Choroid plexus epithelial cell (primary cell): ENCODE data around the gene KIF1A.
"Not testable (repeated sequence)": the region's sequence is repeated elsewhere in the genome, so short reads cannot be mapped to it uniquely, and the experiment has no call there.

Experiments
- DNase-seq: peaks from one replicate; pipeline ENCODE4 v3.0.0-alpha.2; 2010; ENCODE audit warnings: low read depth
- H3K4me3 ChIP-seq: 2 replicates; pipeline ENCODE4 v1.5.1; 2011; ENCODE audit warnings: low read depth, mild to moderate bottlenecking, control low read depth, low read length, moderate library complexity
- TF ChIP-seq, protein P1 (sequence below): conservative IDR thresholded peaks from 2 replicates; pipeline ENCODE4 v1.5.1; 2011; ENCODE audit warnings: low read depth, mild to moderate bottlenecking, control low read depth, inconsistent platforms, low read length, moderate library complexity

KIF1A gene

DNA sequence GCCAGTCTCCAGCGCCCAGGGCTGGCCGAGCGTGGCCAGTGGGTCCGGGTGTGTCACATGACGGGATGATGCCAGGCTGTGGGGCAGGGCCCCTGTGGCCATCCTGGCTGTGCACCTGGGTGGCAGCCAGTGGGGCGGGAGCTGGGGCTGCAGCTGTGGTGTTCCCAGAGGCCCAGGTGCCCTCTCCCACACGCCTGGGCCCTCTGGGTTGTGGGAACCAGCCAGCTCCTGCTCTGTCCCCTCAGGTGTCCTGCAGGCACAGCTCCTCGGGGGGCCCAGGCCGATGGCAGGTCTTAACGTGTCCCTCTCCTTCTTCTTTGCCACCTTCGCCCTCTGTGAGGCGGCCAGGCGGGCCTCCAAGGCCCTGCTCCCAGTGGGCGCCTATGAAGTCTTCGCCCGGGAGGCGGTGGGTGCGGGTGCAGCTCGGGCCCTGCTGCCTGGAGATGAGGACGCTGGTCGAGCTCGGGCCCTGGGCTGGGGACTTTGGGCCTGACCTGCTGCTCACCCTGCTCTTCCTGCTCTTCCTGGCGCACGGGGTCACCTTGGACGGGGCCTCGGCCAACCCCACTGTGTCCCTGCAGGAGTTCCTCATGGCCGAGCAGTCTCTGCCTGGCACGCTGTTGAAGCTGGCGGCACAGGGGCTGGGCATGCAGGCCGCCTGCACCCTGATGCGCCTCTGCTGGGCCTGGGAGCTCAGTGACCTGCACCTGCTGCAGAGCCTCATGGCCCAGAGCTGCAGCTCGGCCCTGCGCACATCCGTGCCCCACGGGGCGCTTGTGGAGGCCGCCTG is 128.2 kb downstream of the KIF1A start, which contains the start of gene AQP12A:
AQP12A (plus strand) TSS at position 236 of the 790 bp plus-strand sequence; CDS start at position 284, 48 bp downstream.
- DNase-seq, H3K4me3 ChIP-seq: not testable (repeated sequence)

DNA sequence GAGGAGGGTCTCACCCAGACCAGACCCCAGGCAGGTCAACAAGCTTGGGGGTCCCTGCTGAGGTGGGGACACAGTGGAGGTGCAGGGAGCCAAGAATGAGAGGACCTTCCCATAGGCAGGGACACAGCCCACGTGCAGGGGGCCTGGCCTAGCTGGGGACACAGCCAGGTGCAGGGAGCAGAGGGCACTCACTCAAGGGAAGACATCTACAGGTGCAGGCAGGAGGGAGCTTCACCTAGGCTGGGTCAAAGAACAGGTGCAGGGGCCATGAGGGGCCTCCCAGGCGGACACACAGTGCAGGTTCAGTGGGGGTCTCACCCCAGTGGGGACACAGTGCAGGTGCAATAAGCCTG is 129.0 kb downstream of the KIF1A start:
- not testable (repeated sequence) for DNase-seq, H3K4me3 ChIP-seq

DNA sequence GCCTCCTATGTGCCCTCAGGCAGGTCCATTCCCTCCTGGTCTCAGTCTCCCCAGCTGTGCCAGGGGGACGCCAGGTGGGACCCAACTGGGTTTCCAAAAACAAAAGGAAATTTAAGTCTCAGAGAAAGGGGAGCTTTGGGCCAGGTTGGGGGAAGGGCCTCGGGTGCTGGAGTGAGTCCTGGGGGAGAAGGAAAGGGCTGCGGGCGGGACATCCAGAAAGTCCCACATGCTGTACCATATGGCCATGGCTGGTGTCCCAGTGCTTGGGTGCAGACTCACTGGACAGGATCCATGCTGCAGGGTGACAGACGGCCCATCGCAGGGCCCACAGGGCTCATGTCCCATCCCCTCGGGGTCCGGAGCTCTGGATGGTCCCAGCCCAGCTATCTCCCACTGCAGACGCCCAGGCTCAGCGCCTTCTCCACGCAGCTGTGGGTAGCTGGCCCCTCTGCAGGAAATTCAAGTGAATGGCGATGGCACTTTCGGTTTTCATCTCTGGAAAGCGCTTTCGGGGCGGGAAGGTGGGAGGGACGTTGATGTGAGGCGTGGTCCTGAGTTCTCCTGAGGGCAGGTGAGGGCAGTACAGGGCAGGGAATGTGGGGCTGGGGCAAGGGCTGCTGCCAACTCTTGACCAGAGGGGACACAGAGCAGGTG is 129.5 kb downstream of the KIF1A start:
- not testable (repeated sequence) for H3K4me3 ChIP-seq, DNase-seq

DNA sequence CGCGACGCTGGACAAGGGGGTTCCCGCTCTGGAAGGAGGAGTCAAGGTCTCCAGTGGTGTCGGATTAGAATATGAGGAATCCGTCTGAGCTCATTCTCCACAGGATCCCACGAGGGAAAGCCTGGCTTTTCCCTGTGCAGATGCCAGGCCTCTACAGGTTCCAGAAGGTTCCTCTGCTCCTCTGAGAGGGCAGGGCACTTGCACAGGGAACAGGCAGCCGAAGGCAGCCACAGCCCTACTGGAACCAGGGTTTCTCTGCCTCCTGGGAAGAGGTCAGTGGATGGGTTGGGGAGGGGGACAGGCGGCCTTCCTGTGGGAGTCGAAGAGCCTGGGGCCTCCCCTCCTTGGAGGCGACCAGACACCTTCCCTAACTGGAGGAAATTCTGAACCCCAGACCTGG is 130.0 kb downstream of the KIF1A start:
- DNase-seq: no peak
- no peak overlapping the region for H3K4me3 ChIP-seq
- TF ChIP-seq, protein P1, sequence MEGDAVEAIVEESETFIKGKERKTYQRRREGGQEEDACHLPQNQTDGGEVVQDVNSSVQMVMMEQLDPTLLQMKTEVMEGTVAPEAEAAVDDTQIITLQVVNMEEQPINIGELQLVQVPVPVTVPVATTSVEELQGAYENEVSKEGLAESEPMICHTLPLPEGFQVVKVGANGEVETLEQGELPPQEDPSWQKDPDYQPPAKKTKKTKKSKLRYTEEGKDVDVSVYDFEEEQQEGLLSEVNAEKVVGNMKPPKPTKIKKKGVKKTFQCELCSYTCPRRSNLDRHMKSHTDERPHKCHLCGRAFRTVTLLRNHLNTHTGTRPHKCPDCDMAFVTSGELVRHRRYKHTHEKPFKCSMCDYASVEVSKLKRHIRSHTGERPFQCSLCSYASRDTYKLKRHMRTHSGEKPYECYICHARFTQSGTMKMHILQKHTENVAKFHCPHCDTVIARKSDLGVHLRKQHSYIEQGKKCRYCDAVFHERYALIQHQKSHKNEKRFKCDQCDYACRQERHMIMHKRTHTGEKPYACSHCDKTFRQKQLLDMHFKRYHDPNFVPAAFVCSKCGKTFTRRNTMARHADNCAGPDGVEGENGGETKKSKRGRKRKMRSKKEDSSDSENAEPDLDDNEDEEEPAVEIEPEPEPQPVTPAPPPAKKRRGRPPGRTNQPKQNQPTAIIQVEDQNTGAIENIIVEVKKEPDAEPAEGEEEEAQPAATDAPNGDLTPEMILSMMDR: no peak

DNA sequence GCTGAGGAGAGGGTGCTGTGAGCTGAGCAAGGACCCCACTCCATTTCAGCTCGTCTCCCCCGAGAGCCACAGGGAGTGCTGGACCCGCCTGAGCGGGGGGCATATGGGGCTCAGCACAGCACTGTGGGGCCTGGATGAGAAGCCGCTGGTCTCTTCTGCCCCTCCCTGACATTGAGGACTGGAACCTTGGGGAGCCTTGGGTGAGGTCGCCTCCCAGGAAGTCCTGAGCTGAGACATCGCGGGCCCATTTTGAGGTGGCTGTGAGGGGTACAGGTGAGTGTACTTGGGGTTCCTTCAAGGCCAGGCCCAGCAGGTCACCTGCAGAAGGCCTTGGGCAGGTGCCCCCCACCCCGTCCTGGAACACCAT is 131.5 kb downstream of the KIF1A start:
- no peak overlapping the region for H3K4me3 ChIP-seq
- TF ChIP-seq, protein P1: no peak
- DNase-seq: no peak

DNA sequence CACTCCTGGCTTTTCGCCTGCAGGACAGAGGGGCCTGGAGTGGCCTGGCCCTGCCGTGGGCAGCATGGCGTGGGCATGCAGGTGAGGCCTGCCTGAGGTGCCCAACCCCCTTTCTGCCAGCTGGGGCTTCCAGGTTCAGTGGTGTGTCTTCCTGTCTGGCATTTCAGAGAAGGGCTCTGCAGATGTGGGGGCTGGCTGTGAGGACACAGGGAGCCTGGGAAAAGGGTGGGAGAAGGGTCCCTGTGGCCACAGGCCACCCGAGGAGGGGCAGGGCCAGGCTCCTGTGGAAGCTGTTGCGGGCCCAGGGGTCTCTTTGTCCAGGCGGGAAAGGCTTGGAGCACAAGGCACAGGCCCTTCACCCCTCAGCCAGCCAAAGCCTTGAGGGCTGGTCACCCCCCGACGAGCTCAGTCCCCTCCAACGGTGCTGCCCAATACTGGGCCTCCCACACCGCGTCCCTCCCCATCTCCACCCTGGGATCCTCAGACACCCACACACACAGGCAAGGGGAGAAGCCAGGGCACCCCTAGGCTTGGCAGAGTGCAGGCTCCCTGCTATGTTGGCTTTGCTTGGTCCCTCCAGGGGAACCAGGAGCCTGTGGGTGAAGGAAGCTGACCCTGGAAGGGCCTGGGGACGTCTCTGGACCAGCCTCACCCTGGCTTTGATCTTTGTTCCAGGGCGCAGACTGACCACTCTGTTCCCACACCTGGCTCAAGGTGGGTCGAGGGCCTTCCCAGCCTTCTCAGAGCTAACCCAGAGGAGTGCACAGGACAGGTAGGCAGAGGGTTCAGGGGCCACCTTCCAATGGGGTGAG is 132.1 kb downstream of the KIF1A start:
- TF ChIP-seq, protein P1: no peak
- DNase-seq: no peak
- no peak overlapping the region for H3K4me3 ChIP-seq

DNA sequence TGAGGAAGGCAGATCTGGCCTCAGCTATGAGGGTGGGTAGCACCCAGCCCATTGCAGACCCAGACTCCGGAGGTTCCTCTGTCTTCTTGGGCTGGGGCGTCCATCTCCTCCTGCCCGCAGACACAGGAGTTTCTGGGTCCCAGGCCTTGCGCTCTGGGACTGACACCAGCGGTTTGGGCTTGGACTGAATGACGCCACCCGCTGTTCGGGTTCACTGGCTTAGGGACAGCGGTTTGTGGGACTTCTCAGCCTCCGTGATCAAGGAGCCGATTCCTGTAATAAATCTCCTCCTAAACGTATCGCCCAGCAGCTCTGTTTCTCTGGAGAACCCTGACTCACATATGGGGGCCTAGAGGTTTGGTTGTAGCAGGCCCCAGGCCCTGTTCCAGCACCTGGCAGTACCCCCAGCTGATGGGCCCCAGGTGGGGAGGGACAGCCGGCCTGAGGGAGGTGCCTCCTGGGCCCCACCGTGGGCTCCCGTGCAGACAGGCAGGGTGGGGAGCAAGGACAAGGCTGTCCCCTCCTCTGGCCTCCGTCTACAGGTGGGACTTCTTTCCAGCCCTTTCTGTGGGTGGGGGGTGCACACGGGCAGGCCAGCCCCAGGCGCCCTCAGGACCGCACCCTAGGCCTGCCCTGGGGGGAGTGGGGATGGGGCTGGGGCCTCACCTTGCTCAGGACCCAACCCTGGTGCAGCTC is 132.8 kb downstream of the KIF1A start:
- TF ChIP-seq, protein P1: no peak
- no peak overlapping the region for H3K4me3 ChIP-seq
- DNase-seq: no peak

DNA sequence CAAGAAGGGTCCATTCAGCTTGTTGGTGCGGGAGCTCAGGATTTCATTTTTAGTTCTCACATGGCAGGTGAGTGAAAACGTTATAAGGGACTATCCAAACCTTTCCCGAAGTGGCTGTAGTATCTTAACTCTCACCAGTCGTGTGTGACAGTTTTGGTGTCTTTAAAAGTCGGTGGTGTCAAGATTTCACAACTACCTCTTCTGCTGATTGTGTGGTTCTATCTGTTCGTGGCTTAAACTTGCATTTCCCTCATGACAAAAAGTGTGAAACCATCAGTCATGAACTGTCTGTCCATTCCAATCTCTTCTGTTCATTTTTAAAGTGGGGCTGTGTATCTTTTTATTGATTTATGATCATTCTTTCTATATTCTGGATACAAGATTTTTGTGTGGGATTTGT is 133.6 kb downstream of the KIF1A start:
- TF ChIP-seq, protein P1: no peak
- no peak overlapping the region for H3K4me3 ChIP-seq
- DNase-seq: no peak
